Prostate gland (tissue), 2 donors: ENCODE results near the gene COL6A5. TPM values are rescaled to one million over a fixed set of nuclear protein-coding genes. Genes with fewer than 3 reads are reported as not detected.

Source experiments
- DNase-seq: peaks from one replicate; pipeline ENCODE4 v3.0.0-alpha.2; 2019; ENCODE audit warnings: low spot score
- H3K27ac ChIP-seq, 2 donors: fragments of 200-600 bp; sonication (generic); 2 replicates each; pipeline ENCODE4 v1.5.1; 2017 to 2019
- H3K27me3 ChIP-seq: fragments of 200-600 bp; sonication (generic); replicated peaks from 2 replicates; pipeline ENCODE4 v1.5.1; 2019; ENCODE audit not compliant: insufficient read depth
- H3K36me3 ChIP-seq, 2 donors: fragments of 200-600 bp; sonication (generic); 1 replicate in 1 of 2; 2 replicates in 1 of 2; pipeline versions ENCODE4 v1.5.1 to v1.8.1; 2017 to 2019
- H3K4me1 ChIP-seq: fragments of 200-600 bp; sonication (generic); replicated peaks from 2 replicates; pipeline ENCODE4 v1.5.1; 2019
- H3K4me3 ChIP-seq, 2 donors: fragments of 200-600 bp; sonication (generic); 2 replicates each; pipeline ENCODE4 v1.5.1; 2017 to 2019
- H3K9me3 ChIP-seq: fragments of 200-600 bp; sonication (generic); 2 replicates; pipeline ENCODE4 v1.5.1; 2017
- POLR2A ChIP-seq: fragments of 450-650 bp; IDR thresholded peaks from one replicate; pipeline ENCODE4 v1.6.1; 2016; ENCODE audit warnings: antibody characterized with exemption, mild to moderate bottlenecking
- POLR2AphosphoS5 ChIP-seq: sonication (generic); formaldehyde crosslinking; IDR thresholded peaks from one replicate; pipeline ENCODE4 v1.6.1; 2017; ENCODE audit warnings: antibody characterized with exemption
- WGBS: methylation state at CpG from one replicate; pipeline ENCODE4 v1.1.5; 2018; 5-methylcytosine and 5-hydroxymethylcytosine counted together
- intact Hi-C: fragments of 100-400 bp; cut with DNase I; formaldehyde crosslinking; loops from one replicate; pipeline ENCODE4 v1.14.2; 2022
- total RNA-seq, 2 donors: library from RNA; depleted of rRNA; stranded (reverse); fragments of >200 nt; gene quantifications; one replicate each; pipeline ENCODE4 v1.1.0, GENCODE V29; 2016
- TF ChIP-seq, protein P1 (sequence below), 4 experiments: fragments of 200-600 bp in 2 of 4; fragments of 450-650 bp in 2 of 4; sonication (generic) in 2 of 4; IDR thresholded peaks; 1 replicate in 3 of 4; 2 replicates in 1 of 4; pipeline ENCODE4 v1.5.1; 2016 to 2019; ENCODE audit warnings: antibody characterized with exemption in 4 of 4, mild to moderate bottlenecking in 2 of 4, moderate library complexity in 2 of 4

COL6A5 gene
- total RNA-seq, result under 1 TPM in 1 of 2 donors, not detected in 1; 0.57 TPM

DNA sequence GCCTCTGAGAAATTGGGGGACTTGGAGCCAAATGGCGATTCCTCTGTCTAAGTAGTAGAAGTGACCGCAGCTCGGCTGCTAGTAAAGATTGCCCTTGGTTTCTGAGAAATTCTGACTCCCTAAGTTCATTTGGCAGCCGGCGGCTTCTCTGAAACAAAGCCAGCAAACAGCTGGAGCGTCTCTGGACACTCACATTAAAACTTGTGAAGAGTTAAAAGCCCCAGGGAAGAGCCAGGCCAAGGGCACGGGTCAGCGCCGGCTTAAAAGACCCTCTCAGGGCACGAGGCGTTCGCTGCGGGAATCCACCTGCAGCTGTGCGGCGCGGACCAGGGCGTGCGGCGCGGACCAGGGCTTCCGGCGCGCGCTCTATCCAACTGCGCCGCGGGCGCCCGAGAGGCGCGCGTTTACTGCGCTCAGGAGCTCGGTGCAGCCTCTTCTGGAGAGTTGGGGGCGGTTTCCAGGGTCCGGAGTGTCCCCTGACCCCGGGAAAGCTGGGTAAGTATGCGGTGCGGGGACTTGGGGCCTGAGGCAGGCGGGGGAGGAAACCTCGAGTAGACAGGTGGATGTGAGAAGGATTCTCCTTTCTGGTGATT is at the start of gene COL6A5:
Gene COL6A5, plus strand, starts transcription at position 186 of the 593 bp plus-strand sequence. CDS start 27,967 bp downstream, outside the sequence.
- H3K9me3 ChIP-seq, result no peaks in the 10 kb centered on the region
- WGBS, result 2% methylated on average over 39 of the region's 41 CpGs
- DNase-seq, result no peak
- no peak within 1 kb of the TSS for H3K4me3 ChIP-seq
- H3K27me3 ChIP-seq, result peaks cover 6% of the 10 kb centered on the region
- no peak for TF ChIP-seq POLR2A
- TF ChIP-seq, protein P1, sequence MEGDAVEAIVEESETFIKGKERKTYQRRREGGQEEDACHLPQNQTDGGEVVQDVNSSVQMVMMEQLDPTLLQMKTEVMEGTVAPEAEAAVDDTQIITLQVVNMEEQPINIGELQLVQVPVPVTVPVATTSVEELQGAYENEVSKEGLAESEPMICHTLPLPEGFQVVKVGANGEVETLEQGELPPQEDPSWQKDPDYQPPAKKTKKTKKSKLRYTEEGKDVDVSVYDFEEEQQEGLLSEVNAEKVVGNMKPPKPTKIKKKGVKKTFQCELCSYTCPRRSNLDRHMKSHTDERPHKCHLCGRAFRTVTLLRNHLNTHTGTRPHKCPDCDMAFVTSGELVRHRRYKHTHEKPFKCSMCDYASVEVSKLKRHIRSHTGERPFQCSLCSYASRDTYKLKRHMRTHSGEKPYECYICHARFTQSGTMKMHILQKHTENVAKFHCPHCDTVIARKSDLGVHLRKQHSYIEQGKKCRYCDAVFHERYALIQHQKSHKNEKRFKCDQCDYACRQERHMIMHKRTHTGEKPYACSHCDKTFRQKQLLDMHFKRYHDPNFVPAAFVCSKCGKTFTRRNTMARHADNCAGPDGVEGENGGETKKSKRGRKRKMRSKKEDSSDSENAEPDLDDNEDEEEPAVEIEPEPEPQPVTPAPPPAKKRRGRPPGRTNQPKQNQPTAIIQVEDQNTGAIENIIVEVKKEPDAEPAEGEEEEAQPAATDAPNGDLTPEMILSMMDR (IDR thresholded peaks at IDR 0.05), result no peak
- no peak for TF ChIP-seq POLR2AphosphoS5
- H3K27ac ChIP-seq, result no peak within 1 kb of the TSS
- no peaks in the 10 kb centered on the region for H3K4me1 ChIP-seq
- no peaks in the 10 kb centered on the region for H3K36me3 ChIP-seq
- intact Hi-C loops, result no loop called here

- 56% methylated on average over 2 of the region's 2 CpGs for WGBS
- Histone ChIP-seq H3K9me3 (no peaks in the 10 kb centered on the region), H3K27ac (no peak overlapping the region), H3K36me3 (no peaks in the 10 kb centered on the region), H3K4me3 (no peak overlapping the region), H3K27me3 (no peaks in the 10 kb centered on the region), H3K4me1 (no peaks in the 10 kb centered on the region)
- intact Hi-C loops, result no loop called here
- no peak for TF ChIP-seq POLR2A
- TF ChIP-seq, protein P1 (IDR thresholded peaks at IDR 0.05), result no peak
- TF ChIP-seq POLR2AphosphoS5, result no peak
- no peak for DNase-seq
Observed at GRCh38 chr3:130299531-130299930, 45.9 kb upstream of the COL6A5 start.

DNA sequence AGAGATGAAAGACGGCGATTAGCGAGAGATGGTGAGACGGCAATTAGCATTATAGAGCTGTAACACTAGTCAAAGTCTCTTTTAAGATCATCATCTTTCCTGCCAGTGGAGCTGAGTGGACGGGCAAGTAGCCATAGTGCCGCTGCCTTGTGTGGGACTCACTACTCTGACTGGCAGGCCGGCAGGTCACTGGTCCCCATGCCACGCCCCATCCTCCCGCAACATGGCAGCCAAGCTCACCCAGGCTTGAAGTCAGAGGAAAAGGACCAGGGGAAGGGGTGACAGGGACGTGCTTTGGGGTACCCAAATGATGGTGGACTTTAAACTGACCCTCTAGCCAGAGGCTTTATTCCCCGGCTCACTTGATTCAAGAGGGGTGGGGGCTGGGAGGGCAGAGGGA is 44.6 kb upstream of the COL6A5 start:
- WGBS, result 92% methylated on average over 11 of the region's 11 CpGs
- no peaks in the 10 kb centered on the region for H3K4me1 ChIP-seq
- no peak for DNase-seq
- H3K27ac ChIP-seq, result no peak overlapping the region
- H3K4me3 ChIP-seq, result no peak overlapping the region
- H3K27me3 ChIP-seq, result no peaks in the 10 kb centered on the region
- intact Hi-C loops, result no loop called here
- H3K9me3 ChIP-seq, result no peaks in the 10 kb centered on the region
- TF ChIP-seq, protein P1 (IDR thresholded peaks at IDR 0.05), result no peak
- TF ChIP-seq POLR2A, result no peak
- TF ChIP-seq POLR2AphosphoS5, result no peak
- no peaks in the 10 kb centered on the region for H3K36me3 ChIP-seq

GRCh38 chr3:130310109-130310508 is 35.4 kb upstream of the COL6A5 start:
- 71% methylated on average over 4 of the region's 4 CpGs for WGBS
- Histone ChIP-seq H3K36me3 (no peaks in the 10 kb centered on the region), H3K4me1 (no peaks in the 10 kb centered on the region), H3K27ac (no peak overlapping the region), H3K9me3 (no peaks in the 10 kb centered on the region), H3K4me3 (no peak overlapping the region), H3K27me3 (no peaks in the 10 kb centered on the region)
- DNase-seq, result no peak
- intact Hi-C loops, result no loop called here
- TF ChIP-seq, protein P1 (IDR thresholded peaks at IDR 0.05), result no peak
- TF ChIP-seq POLR2A (no peak), POLR2AphosphoS5 (no peak)

- no peaks in the 10 kb centered on the region for H3K4me1 ChIP-seq
- no peak overlapping the region for H3K4me3 ChIP-seq
- intact Hi-C loops, result no loop called here
- H3K27me3 ChIP-seq, result no peaks in the 10 kb centered on the region
- H3K36me3 ChIP-seq, result no peaks in the 10 kb centered on the region
- DNase-seq, result no peak
- H3K27ac ChIP-seq, result no peak overlapping the region
- no peaks in the 10 kb centered on the region for H3K9me3 ChIP-seq
- TF ChIP-seq, protein P1 (IDR thresholded peaks at IDR 0.05), result no peak
- TF ChIP-seq POLR2AphosphoS5 (no peak), POLR2A (no peak)
Observed at GRCh38 chr3:130312374-130312773, 33.1 kb upstream of the COL6A5 start.
